ENCODE measurements around the gene ZBTB3.
"Not testable (repeated sequence)": the region's sequence is repeated elsewhere in the genome, so short reads cannot be mapped to it uniquely, and the experiment has no call there.

ZBTB3 gene

GRCh38 chr11:62755086-62755615 is 1.2 kb upstream of the ZBTB3 start:
- peaks cover 14 to 18% of the 10 kb centered on the region in 2 experiments for H3K4me1 ChIP-seq (ENCODE audit: control insufficient read depth in 1 of 2, insufficient read depth in 1 of 2, low read depth in 1 of 2, low read length in 1 of 2)
- H3K9me3 ChIP-seq = no peaks in the 10 kb centered on the region
- no peaks in the 10 kb centered on the region for H3K27me3 ChIP-seq
- H3K27ac ChIP-seq = no peak overlapping the region
- no peaks in the 10 kb centered on the region for H3K36me3 ChIP-seq
- H3K4me3 ChIP-seq (ENCODE audit: low read depth in 1 of 2, low read length in 1 of 2) = peak overlapping the region in 1 of 2 experiments; percentile 92
- TF ChIP-seq, protein P1, sequence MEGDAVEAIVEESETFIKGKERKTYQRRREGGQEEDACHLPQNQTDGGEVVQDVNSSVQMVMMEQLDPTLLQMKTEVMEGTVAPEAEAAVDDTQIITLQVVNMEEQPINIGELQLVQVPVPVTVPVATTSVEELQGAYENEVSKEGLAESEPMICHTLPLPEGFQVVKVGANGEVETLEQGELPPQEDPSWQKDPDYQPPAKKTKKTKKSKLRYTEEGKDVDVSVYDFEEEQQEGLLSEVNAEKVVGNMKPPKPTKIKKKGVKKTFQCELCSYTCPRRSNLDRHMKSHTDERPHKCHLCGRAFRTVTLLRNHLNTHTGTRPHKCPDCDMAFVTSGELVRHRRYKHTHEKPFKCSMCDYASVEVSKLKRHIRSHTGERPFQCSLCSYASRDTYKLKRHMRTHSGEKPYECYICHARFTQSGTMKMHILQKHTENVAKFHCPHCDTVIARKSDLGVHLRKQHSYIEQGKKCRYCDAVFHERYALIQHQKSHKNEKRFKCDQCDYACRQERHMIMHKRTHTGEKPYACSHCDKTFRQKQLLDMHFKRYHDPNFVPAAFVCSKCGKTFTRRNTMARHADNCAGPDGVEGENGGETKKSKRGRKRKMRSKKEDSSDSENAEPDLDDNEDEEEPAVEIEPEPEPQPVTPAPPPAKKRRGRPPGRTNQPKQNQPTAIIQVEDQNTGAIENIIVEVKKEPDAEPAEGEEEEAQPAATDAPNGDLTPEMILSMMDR (IDR thresholded peaks at IDR 0.05) = no peak

- H3K27ac ChIP-seq = peak overlapping the region; percentile 91
- H3K36me3 ChIP-seq = no peaks in the 10 kb centered on the region
- H3K27me3 ChIP-seq = no peaks in the 10 kb centered on the region
- TF ChIP-seq, protein P1 (IDR thresholded peaks at IDR 0.05) = no peak
- H3K9me3 ChIP-seq = no peaks in the 10 kb centered on the region
- peaks cover 14 to 18% of the 10 kb centered on the region in 2 experiments for H3K4me1 ChIP-seq (ENCODE audit: control insufficient read depth in 1 of 2, insufficient read depth in 1 of 2, low read depth in 1 of 2, low read length in 1 of 2)
- peak overlapping the region; percentile 79 to 92 for H3K4me3 ChIP-seq (ENCODE audit: low read depth in 1 of 2, low read length in 1 of 2)
Observed at GRCh38 chr11:62752994-62753735, 795 bp downstream of the ZBTB3 start.

DNA sequence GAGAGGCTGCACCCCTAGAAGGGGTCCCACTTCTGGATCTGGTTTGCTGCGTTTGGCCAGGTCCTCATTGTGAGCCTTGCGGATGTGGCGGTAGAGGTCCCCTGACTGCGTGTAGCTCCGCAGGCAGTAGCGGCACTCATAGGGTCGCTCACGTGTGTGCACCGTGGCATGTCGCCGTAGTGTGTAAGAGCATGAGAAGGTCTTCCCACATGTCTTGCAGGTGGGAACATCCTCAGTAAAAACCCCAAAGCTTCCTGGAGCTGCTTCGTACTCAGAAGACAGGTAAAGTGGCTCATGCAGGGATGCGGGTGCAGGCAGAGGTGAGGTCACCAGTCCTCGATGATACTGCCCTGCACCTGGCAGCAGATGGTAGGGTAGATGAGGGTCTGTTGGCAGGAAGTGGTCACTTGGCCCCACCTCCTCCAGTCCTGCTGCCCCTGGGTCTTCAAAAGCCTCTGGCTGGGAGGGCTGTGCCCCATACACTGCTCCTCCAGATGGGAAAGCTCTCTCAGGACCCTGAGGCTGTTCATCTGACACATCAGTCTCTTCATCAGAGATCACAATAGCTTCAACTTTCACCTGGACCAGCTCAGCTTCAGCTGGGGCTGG is 1.7 kb downstream of the ZBTB3 start:
- Histone ChIP-seq H3K4me1 (ENCODE audit: control insufficient read depth in 1 of 2, insufficient read depth in 1 of 2, low read depth in 1 of 2, low read length in 1 of 2) (peaks cover 14 to 18% of the 10 kb centered on the region in 2 experiments), H3K9me3 (no peaks in the 10 kb centered on the region), H3K27me3 (no peaks in the 10 kb centered on the region), H3K4me3 (ENCODE audit: low read depth in 1 of 2, low read length in 1 of 2) (no peak overlapping the region), H3K36me3 (no peaks in the 10 kb centered on the region), H3K27ac (peak overlapping the region; percentile 91)
- TF ChIP-seq, protein P1 (IDR thresholded peaks at IDR 0.05) = no peak

GRCh38 chr11:62749931-62750330 is 4.0 kb downstream of the ZBTB3 start:
- H3K27me3 ChIP-seq; H3K36me3 ChIP-seq; H3K27ac ChIP-seq; H3K4me3 ChIP-seq (ENCODE audit: low read depth in 1 of 2, low read length in 1 of 2); H3K9me3 ChIP-seq: not testable (repeated sequence)
- peaks cover 14 to 18% of the 10 kb centered on the region in 2 experiments for H3K4me1 ChIP-seq (ENCODE audit: control insufficient read depth in 1 of 2, insufficient read depth in 1 of 2, low read depth in 1 of 2, low read length in 1 of 2)

GRCh38 chr11:62747475-62748160 is 6.3 kb downstream of the ZBTB3 start:
- H3K27ac ChIP-seq = no peak overlapping the region
- TF ChIP-seq, protein P1 (IDR thresholded peaks at IDR 0.05) = no peak

More at GRCh38 chr11:62747475-62748160, 6.3 kb downstream of the ZBTB3 start:
- no peaks in the 10 kb centered on the region for H3K4me1 ChIP-seq (ENCODE audit: control insufficient read depth in 1 of 2, insufficient read depth in 1 of 2, low read depth in 1 of 2, low read length in 1 of 2)
- H3K9me3 ChIP-seq = no peaks in the 10 kb centered on the region
- no peak overlapping the region for H3K4me3 ChIP-seq (ENCODE audit: low read depth in 1 of 2, low read length in 1 of 2)
- H3K36me3 ChIP-seq = no peaks in the 10 kb centered on the region
- H3K27me3 ChIP-seq = no peaks in the 10 kb centered on the region

Measured in neutrophil (primary cell).